GM18868 (cell line): Measurements from ENCODE around the gene TMEM63B.
"Not testable (repeated sequence)": the region's sequence is repeated elsewhere in the genome, so short reads cannot be mapped to it uniquely, and the experiment has no call there.

Source experiments
- ATAC-seq: cut with Tn5 transposase; IDR thresholded peaks from one replicate; pipeline ENCODE4 v1.9.1; 2021; ENCODE audit warnings: mild to moderate bottlenecking, moderate library complexity; ENCODE audit not compliant: unreplicated experiment

The TMEM63B gene

DNA sequence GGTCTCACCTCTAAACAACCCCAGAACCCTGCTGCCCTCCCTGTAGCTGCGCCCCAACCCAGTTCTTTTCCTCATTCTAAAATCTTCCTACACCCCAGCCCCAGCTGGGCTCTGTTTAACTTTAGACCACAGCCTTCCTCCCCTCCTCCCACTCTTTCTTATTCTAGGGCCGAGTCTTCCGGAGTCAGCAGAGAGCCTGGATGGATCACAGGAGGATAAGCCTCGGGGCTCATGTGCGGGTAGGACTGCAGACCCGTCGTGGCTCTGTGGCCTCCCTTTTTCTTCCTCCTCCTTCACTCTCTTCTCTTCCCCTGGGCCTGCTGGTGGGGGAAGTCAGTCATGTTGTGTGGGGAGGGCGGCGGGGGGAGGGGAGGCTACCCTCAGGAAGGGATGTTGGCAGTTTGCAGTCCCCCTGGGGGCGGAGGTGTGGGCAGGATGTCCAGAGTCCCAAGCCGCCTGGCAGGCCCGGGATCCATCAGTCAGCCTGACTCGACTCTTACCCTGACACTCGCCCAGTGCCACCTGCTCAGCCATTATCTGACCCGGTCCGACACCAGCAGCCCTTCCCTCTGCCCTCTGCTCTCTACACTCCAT is 39.3 kb downstream of the TMEM63B start:
- no peak for ATAC-seq

DNA sequence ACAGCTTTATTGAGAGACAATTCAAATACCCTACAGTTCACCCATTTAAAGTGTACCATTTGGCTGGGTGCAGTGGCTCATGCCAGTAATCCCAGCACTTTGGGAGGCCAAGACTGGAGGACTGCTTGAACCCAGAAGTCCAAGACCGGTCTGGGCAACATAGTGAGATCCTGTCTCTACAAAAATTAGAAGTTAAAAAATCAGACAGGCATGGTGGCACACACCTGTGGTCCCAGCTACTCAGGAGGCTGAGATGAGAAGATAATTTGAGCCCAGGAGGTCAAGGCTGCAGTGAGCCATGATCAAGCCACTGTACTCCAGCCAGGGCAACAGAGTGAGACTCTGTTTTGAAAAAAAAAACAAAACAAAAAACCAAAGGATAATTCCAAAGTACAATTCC is 40.2 kb downstream of the TMEM63B start:
- no peak for ATAC-seq

GRCh38 chr6:44169154-44169553 is 41.8 kb downstream of the TMEM63B start:
- ATAC-seq = no peak

GRCh38 chr6:44169886-44170570 is 42.7 kb downstream of the TMEM63B start:
- ATAC-seq = no peak

DNA sequence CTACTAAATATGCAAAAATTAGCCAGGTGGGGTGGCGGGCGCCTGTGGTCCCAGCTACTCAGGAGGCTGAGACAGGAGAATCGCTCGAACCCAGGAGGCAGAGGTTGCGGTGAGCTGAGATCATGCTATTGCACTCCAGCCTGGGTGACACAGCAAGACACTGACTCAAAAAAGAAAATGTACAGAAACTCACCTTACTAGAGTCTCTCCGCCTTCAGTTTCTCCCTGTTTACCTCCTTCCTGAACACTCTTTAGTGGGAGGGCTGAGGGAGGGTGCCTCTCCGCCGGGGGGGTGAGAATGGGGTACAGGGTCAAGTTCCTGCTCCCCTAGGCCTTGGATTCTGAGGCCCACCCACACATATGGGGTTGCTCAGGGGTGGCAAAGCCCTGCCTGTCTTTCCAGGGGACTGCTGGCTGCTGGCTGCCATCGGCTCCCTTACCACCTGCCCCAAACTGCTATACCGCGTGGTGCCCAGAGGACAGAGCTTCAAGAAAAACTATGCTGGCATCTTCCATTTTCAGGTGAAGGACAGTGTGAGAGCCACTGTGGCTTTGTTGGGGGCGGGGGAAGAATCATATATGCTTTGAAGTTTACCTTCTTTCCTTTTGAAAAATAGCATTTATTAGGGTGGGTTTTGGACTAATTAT is 44.7 kb downstream of the TMEM63B start:
- no peak for ATAC-seq

DNA sequence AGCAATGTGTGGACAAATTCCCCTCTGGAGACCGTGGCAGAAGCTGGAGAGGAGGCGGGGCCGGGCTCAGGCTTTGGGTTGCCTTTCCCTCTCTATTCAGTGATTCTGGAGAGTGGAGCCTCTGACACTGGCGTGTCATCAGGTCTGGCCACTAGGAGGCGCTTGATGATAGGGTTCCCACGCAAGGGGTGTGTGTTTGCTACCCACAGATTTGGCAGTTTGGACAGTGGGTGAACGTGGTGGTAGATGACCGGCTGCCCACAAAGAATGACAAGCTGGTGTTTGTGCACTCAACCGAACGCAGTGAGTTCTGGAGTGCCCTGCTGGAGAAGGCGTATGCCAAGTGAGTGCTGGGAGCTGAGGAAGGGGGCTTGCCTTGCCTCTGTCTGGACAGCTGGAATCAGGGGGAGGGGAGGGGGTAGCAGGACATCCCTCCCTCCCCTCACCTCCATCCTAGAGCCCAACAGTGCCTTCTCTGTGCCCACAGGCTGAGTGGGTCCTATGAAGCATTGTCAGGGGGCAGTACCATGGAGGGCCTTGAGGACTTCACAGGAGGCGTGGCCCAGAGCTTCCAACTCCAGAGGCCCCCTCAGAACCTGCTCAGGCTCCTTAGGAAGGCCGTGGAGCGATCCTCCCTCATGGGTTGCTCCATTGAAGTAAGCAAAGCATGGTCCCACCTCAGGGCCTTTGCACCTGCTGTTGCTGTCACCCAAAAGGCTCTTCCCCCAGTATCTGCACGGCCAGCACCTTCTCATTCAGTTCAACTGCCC is 45.6 kb downstream of the TMEM63B start:
- peak; percentile 59 for ATAC-seq

GRCh38 chr6:44176130-44176761 is 48.9 kb downstream of the TMEM63B start:
- no peak for ATAC-seq

GRCh38 chr6:44176762-44177509 is 49.6 kb downstream of the TMEM63B start:
- peak; percentile 85 for ATAC-seq

GRCh38 chr6:44177691-44178423 is 50.5 kb downstream of the TMEM63B start:
- no peak for ATAC-seq

DNA sequence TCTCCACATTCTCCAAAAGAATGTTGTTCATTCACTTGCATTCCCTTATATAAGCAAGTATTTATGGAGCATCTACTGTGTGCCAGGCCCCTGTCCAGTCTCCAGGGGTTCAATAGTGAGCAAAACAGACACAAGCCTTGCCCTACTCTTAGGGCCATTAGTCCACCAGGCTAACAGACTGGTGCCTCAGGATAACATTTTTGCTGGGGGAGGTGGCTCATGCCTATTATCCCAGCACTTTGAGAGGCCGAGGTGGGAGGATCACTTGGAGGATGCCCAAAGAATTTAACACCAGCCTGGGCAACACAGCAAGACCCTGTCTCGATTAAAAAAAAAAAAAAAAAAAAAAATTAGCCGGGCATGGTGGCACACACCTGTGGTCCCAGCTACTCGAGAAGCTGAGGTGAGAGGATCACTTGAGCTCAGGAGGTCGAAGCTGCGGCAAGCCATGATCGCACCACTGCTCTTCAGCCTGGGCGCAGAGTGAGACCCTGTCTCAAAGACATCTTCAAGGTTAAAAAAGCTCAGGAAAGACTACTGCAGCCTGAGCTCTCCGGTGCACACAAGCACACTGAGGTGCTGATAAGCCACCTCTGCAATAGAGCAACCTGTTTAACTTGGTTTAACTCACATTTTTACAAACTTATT is 51.2 kb downstream of the TMEM63B start:
- ATAC-seq = no peak

DNA sequence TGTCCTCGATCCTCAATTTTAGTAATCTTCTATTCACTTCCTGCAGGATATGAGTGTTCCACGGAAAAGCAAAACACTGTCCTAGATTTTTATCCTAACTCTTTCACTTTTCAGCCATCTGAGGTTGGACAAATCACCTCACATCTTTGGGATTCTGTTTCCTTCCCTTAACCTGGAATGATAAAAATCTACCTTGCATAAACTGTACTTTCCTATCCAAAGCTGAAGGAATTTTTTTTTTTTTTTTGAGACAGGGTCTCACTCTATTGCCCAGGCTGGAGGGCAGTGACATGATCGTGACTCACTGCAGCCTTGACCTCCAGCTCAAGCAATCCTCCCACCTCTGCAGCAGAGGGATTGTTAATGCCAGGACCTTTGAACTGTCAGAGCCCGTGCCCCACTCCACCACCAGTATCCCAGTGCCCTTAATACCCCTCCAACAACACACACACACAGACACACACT is 51.8 kb downstream of the TMEM63B start:
- ATAC-seq = no peak

DNA sequence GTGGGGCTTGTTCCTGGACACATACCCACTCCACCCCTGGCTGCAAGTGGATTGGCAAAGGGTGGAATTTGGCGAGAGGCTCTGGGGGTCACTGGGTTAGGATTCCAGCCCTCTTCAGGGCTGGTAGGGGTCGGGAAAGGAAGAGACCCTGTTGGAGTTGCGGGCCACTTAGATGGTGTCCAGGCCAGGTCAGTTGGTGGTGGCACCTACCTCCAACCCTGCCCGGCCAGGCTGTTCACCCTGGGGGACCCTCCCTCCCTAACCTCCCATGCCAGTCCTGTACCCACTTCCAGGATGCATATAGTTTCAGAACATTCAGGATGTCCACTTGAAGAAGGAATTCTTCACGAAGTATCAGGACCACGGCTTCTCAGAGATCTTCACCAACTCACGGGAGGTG is 52.3 kb downstream of the TMEM63B start:
- no peak for ATAC-seq

GRCh38 chr6:44180406-44180805 is 53.1 kb downstream of the TMEM63B start:
- ATAC-seq = no peak

DNA sequence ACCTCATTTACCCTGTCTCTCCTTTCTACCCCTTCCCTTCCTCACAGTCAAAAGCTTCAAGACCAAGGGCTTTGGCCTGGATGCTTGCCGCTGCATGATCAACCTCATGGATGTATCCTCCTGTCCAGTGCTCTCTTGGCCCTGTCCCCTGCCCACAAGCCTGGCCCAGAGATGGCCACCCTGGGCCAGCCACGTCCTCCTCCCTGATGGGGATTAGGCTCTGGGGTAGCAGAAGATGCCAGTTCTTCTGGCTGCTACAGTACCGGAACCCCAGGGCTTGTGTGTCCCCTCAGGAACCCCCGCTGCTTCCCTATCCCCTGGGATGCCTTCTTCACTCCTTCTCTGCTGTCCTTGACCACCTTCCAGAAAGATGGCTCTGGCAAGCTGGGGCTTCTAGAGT is 53.5 kb downstream of the TMEM63B start:
- ATAC-seq = no peak

DNA sequence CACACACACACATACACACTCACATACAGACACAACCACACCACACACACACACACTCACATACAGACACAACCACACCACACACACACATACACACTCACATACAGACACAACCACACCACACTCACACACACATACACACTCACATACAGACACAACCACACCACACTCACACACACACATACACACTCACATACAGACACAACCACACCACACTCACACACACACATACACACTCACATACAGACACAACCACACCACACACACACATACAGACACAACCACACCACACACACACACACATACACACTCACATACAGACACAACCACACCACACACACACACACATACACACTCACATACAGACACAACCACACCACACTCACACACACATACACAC is 54.4 kb downstream of the TMEM63B start:
- ATAC-seq = not testable (repeated sequence)

DNA sequence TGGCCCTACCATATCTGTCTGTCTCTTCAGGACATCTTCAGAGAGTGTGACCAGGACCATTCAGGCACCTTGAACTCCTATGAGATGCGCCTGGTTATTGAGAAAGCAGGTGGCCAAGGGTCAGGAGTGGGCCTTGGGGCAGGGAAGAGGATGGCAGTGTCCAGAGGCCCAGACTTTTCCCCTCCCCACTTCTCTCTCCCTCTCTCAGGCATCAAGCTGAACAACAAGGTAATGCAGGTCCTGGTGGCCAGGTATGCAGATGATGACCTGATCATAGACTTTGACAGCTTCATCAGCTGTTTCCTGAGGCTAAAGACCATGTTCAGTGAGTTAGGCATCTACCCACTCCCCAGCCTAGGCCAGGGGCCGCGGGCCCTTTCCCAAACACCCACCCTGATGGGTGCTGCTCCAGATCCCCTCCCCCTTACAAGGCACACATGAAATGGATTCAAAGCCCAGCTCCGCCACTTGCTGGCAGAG is 55.6 kb downstream of the TMEM63B start:
- no peak for ATAC-seq

- no peak for ATAC-seq
Measured at GRCh38 chr6:44183783-44184182, 56.4 kb downstream of the TMEM63B start.

GRCh38 chr6:44185356-44185755 is 58.0 kb downstream of the TMEM63B start:
- ATAC-seq = not testable (repeated sequence)
